SK-N-SH (cell line): ENCODE data around the gene TBX21.

Experiments used
- CTCF ChIP-seq: fragments of 200-600 bp; sonication (generic); IDR thresholded peaks from 2 replicates; pipeline ENCODE4 v1.6.1; 2017; ENCODE audit warnings: antibody characterized with exemption, mild to moderate bottlenecking, moderate library complexity
- EP300 ChIP-seq, 2 experiments: IDR thresholded peaks; 2 replicates each; pipeline versions ENCODE4 v1.4.0 to v1.6.1; 2012; ENCODE audit warnings: borderline replicate concordance in 1 of 2, low read depth in 1 of 2, low read length in 1 of 2
- FOSL2 ChIP-seq: IDR thresholded peaks from 2 replicates; pipeline ENCODE4 v1.4.0; 2012; ENCODE audit warnings: low read depth, mild to moderate bottlenecking, moderate library complexity, borderline replicate concordance
- GATA2 ChIP-seq: sonication (generic); formaldehyde crosslinking; IDR thresholded peaks from 2 replicates; pipeline ENCODE4 v1.5.0; 2020; ENCODE audit warnings: mild to moderate bottlenecking, missing genetic modification reagents
- MEF2A ChIP-seq: IDR thresholded peaks from 2 replicates; pipeline ENCODE4 v1.4.0; 2012; ENCODE audit warnings: low read depth, borderline replicate concordance
- POLR2AphosphoS5 ChIP-seq: IDR thresholded peaks from 2 replicates; pipeline ENCODE4 v1.6.1; 2012; ENCODE audit warnings: low read depth, low read length
- RAD21 ChIP-seq: IDR thresholded peaks from 2 replicates; pipeline ENCODE4 v1.6.1; 2012; ENCODE audit warnings: mild to moderate bottlenecking, low read length
- RFX5 ChIP-seq: IDR thresholded peaks from 2 replicates; pipeline ENCODE4 v1.6.1; 2012; ENCODE audit warnings: mild to moderate bottlenecking, improper control_type of control experiment, low read length
- SMC3 ChIP-seq: IDR thresholded peaks from 2 replicates; pipeline ENCODE4 v1.6.1; 2012; ENCODE audit warnings: low read depth, low read length, improper control_type of control experiment
- YY1 ChIP-seq: IDR thresholded peaks from 2 replicates; pipeline ENCODE4 v1.4.0; 2012; ENCODE audit warnings: low read depth, mild to moderate bottlenecking
- ZBTB33 ChIP-seq: IDR thresholded peaks from 2 replicates; pipeline ENCODE4 v1.4.0; 2012; ENCODE audit warnings: low read depth, borderline replicate concordance

- TF ChIP-seq ZBTB33 (no peak), CTCF (no peak), FOSL2 (no peak), MEF2A (no peak), YY1 (no peak), POLR2AphosphoS5 (no peak), GATA2 (CRISPR knock-in tag) (no peak), SMC3 (no peak), RAD21 (no peak), EP300 (IDR thresholded peaks at IDR 0.05; ENCODE audit: borderline replicate concordance in 1 of 2, low read depth in 1 of 2, low read length in 1 of 2) (no peak), RFX5 (no peak)
Observed at GRCh38 chr17:47733674-47734410, 806 bp downstream of the TBX21 start.
